Smooth muscle cell (in vitro differentiated cells): ENCODE results near the gene SLC29A4. TPM values are rescaled to one million over a fixed set of nuclear protein-coding genes. Genes with fewer than 3 reads are reported as not detected.

Experiments
- DNase-seq: peaks from one replicate; lab custom pipeline; 2025; ENCODE audit not compliant: unreplicated experiment; lab: John Stamatoyannopoulos, UW
- H2AFZ ChIP-seq: fragments of 200-600 bp; sonication (generic); 2 replicates; pipeline ENCODE4 v1.6.0; 2016; ENCODE audit warnings: antibody characterized with exemption, low read depth, mild to moderate bottlenecking
- H3F3A ChIP-seq: fragments of 200-600 bp; sonication (generic); 2 replicates; pipeline ENCODE4 v1.6.0; 2017; ENCODE audit warnings: antibody characterized with exemption, low read depth
- H3K27ac ChIP-seq: fragments of 200-600 bp; sonication (generic); 2 replicates; pipeline ENCODE4 v1.5.1; 2016; ENCODE audit warnings: low read depth, mild to moderate bottlenecking
- H3K27me3 ChIP-seq: fragments of 200-600 bp; sonication (generic); 2 replicates; pipeline ENCODE4 v1.6.1; 2016; ENCODE audit warnings: low read depth, mild to moderate bottlenecking
- H3K36me3 ChIP-seq: fragments of 200-600 bp; sonication (generic); 2 replicates; pipeline ENCODE4 v1.5.1; 2016; ENCODE audit warnings: low read depth
- H3K4me1 ChIP-seq: fragments of 200-600 bp; sonication (generic); 2 replicates; pipeline ENCODE4 v1.5.1; 2016; ENCODE audit warnings: low read depth
- H3K4me2 ChIP-seq: fragments of 200-600 bp; sonication (generic); 2 replicates; pipeline ENCODE4 v1.6.0; 2016; ENCODE audit warnings: mild to moderate bottlenecking
- H3K4me3 ChIP-seq: fragments of 200-600 bp; sonication (generic); 2 replicates; pipeline ENCODE4 v1.5.1; 2016; ENCODE audit warnings: mild to moderate bottlenecking
- H3K79me2 ChIP-seq: fragments of 200-600 bp; sonication (generic); 2 replicates; pipeline ENCODE4 v1.6.0; 2016; ENCODE audit warnings: low read depth, mild to moderate bottlenecking
- H3K9ac ChIP-seq: fragments of 200-600 bp; sonication (generic); 2 replicates; pipeline ENCODE4 v1.6.0; 2016; ENCODE audit warnings: low read depth
- H3K9me3 ChIP-seq: fragments of 200-600 bp; sonication (generic); replicated peaks from 2 replicates; pipeline ENCODE4 v1.5.1; 2016; ENCODE audit warnings: low read depth
- H4K20me1 ChIP-seq: fragments of 200-600 bp; sonication (generic); 2 replicates; pipeline ENCODE4 v1.6.0; 2016; ENCODE audit warnings: low read depth
- CTCF ChIP-seq: fragments of 200-600 bp; sonication (generic); IDR thresholded peaks from 2 replicates; pipeline ENCODE4 v1.5.1; 2017; ENCODE audit warnings: borderline replicate concordance, mild to moderate bottlenecking, antibody characterized with exemption; ENCODE audit not compliant: insufficient read depth, poor library complexity, severe bottlenecking
- WGBS: methylation state at CpG from one replicate; pipeline ENCODE4 v1.1.7; 2016; ENCODE audit warnings: low lambda C conversion rate; 5-methylcytosine and 5-hydroxymethylcytosine counted together
- polyA plus RNA-seq: library from polyadenylated mRNA; unstranded; fragments of >200 nt; fragmentation: Nextera tagmentation; extraction: Ambion mirVana; gene quantifications from 2 replicates; pipeline ENCODE4 v1.2.1, GENCODE V29; 2016
- total RNA-seq: library from RNA; depleted of rRNA; stranded (reverse); fragments of >200 nt; gene quantifications from 2 replicates; pipeline ENCODE4 v1.2.3, GENCODE V29; 2014

SLC29A4 gene
- total and polyA plus RNA-seq, 2 experiments from 2014 or later, result 3.7 to 16.6 TPM

GRCh38 chr7:5300366-5300765, 17.6 kb downstream of the SLC29A4 start:
- no peak overlapping the region for H3K27ac ChIP-seq
- TF ChIP-seq CTCF, result no peak
- H3K79me2 ChIP-seq, result no peaks in the 10 kb centered on the region
- H3K4me1 ChIP-seq, result no peaks in the 10 kb centered on the region
- DNase-seq, result no peak
- no peaks in the 10 kb centered on the region for H3F3A ChIP-seq
- WGBS, result 98% methylated on average over 22 of the region's 24 CpGs
- no peak overlapping the region for H3K9ac ChIP-seq
- no peaks in the 10 kb centered on the region for H3K27me3 ChIP-seq
- H2AFZ ChIP-seq, result no peak overlapping the region
- H4K20me1 ChIP-seq, result no peaks in the 10 kb centered on the region
- H3K4me2 ChIP-seq, result no peak overlapping the region
- H3K9me3 ChIP-seq, result no peaks in the 10 kb centered on the region
- no peak overlapping the region for H3K4me3 ChIP-seq
- no peaks in the 10 kb centered on the region for H3K36me3 ChIP-seq

- Histone ChIP-seq H3K4me1 (no peaks in the 10 kb centered on the region), H4K20me1 (no peaks in the 10 kb centered on the region), H3K4me3 (no peak overlapping the region), H2AFZ (no peak overlapping the region), H3K9ac (no peak overlapping the region), H3K79me2 (no peaks in the 10 kb centered on the region), H3K36me3 (no peaks in the 10 kb centered on the region), H3K9me3 (no peaks in the 10 kb centered on the region), H3F3A (no peaks in the 10 kb centered on the region), H3K27ac (no peak overlapping the region), H3K4me2 (no peak overlapping the region), H3K27me3 (no peaks in the 10 kb centered on the region)
- WGBS, result 88% methylated on average over 25 of the region's 25 CpGs
- no peak for DNase-seq
- TF ChIP-seq CTCF, result no peak
Observed at GRCh38 chr7:5302577-5302976, 19.8 kb downstream of the SLC29A4 start.

GRCh38 chr7:5303061-5303460, 20.3 kb downstream of the SLC29A4 start:
- WGBS, result 95% methylated on average over 11 of the region's 18 CpGs
- no peak overlapping the region for H3K4me2 ChIP-seq
- H2AFZ ChIP-seq, result no peak overlapping the region
- no peaks in the 10 kb centered on the region for H3K4me1 ChIP-seq
- TF ChIP-seq CTCF, result no peak
- no peak overlapping the region for H3K27ac ChIP-seq
- no peaks in the 10 kb centered on the region for H3K27me3 ChIP-seq
- H3K4me3 ChIP-seq, result no peak overlapping the region
- H3K36me3 ChIP-seq, result no peaks in the 10 kb centered on the region
- no peaks in the 10 kb centered on the region for H3F3A ChIP-seq
- H3K9me3 ChIP-seq, result no peaks in the 10 kb centered on the region
- H3K9ac ChIP-seq, result no peak overlapping the region
- no peak for DNase-seq
- H4K20me1 ChIP-seq, result no peaks in the 10 kb centered on the region
- H3K79me2 ChIP-seq, result no peaks in the 10 kb centered on the region
